Superior temporal gyrus (tissue), 1 donor: ENCODE measurements around the gene WDFY3.

Experiments used
- DNase-seq: peaks from one replicate; pipeline ENCODE4 v3.0.0-alpha.2; 2016; ENCODE audit errors: extremely low spot score

WDFY3 gene

GRCh38 chr4:84799318-84799717 lies 167.2 kb downstream of the WDFY3 start:
- DNase-seq, result no peak

- DNase-seq, result no peak
These were observed 170.1 kb downstream of the WDFY3 start for GRCh38 chr4:84796394-84796793.

- DNase-seq, result no peak
These were observed 173.9 kb downstream of the WDFY3 start for GRCh38 chr4:84792366-84793301.

DNA sequence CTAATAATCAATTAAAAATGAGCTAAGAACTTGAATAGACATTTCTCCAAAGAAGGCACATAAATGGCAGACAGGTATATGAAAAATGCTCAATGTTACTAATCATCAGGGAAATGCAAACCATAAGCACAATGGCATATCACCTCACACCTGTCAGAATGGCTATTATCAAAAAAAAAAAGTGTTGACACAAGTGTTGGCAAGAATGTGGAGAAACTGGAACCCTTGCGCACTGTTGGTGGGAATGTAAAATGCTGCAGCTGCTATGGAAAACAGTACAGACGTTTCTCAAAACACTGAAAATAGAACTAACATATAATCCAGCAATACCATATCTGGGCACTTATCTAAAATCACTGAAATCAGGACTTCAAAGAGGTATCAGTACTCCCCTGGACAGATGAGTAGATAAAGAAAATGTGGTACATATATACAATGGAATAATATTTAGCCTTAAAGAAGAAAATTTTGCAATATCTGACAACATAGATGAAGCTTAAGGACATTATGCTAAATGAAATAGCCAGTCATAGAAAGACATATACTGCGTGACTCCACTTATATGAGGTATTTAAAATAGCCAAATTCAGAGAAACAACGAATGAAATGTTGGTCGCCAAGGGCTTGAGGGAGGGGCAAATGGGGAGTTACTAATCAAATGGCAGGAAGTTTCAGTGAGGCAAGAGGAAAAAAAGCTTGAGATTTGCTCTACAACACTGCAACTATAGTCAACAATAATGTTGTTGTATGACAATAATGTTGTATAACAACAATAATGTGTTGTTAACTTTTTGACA lies 175.5 kb downstream of the WDFY3 start:
- no peak for DNase-seq

DNA sequence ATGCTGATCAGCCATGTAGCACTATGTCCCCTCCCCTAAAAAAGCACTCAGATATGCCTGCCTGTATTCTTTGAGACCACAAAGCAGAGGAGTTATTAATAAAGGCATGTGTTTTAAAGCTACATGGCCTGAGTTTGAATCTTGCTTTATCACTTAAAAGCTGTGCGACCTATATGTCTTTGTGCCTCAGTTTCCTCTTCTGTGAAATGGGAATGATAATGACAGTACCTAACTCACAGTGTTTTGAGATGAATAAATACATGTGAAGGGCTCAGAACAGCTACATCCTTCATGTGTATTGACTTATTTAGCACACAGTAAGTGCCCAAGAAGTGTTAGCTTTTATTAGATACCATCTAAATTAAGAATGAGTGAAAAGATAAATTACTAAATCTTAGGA lies 180.0 kb downstream of the WDFY3 start:
- DNase-seq, result no peak

- no peak for DNase-seq
These were observed 184.0 kb downstream of the WDFY3 start for GRCh38 chr4:84782517-84782916.

GRCh38 chr4:84780719-84781118 lies 185.8 kb downstream of the WDFY3 start:
- no peak for DNase-seq

DNA sequence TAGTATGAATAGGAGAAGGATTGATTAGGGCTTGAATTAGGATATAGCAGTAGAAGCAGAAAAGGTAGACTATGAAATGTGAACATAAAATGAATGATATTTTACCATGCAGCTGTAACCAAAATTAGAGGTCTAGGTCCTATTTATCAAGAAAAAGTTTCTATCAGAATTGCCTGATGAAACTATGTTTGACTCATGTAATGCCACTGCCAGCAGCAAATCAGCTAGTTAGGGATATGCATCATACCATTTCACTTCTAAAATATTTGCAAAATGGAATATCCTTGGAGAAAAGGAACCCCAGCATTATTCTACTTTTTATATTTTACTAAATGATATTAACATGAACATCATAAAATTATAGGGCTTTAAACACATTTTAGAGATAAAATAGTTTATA lies 188.4 kb downstream of the WDFY3 start:
- DNase-seq, result no peak

- DNase-seq, result no peak
These were observed 199.3 kb downstream of the WDFY3 start for GRCh38 chr4:84767168-84767567.

GRCh38 chr4:84753321-84753972 lies 213.0 kb downstream of the WDFY3 start:
- DNase-seq, result no peak

- DNase-seq, result no peak
These were observed 214.8 kb downstream of the WDFY3 start for GRCh38 chr4:84751707-84752106.

GRCh38 chr4:84750960-84751283 lies 215.6 kb downstream of the WDFY3 start:
- no peak for DNase-seq

DNA sequence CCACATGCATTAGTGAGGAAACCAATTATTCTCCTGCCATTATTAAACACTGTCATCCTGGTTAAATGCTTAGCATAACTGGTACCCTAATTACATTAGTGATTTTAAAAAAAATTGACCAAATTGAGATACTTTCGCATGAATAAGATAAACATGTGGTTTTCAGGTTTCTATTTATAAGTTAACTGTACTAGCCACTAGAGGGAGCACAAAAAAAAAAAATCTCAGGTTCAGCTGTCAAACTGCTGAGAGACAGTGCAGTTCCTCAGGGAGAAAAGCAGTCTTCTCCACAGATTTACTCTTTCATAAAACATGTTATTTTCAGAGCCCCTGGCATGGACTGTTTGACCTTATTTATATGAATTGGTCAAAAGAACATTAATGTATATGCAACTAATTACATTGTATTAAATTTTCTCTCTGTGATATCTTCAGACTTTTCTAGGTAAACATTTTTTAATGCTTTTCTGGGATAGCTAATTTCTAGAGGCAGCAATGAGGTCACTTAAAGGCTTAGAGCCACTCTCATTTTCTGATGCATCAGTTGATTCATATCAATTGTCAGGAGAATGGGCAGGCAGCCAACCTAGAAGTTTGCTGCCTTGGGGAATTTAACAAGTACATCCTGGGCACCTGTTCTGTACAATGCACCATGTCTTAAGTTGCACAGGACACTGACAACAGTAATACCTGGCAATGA lies 216.1 kb downstream of the WDFY3 start:
- peak; percentile 92 for DNase-seq

DNA sequence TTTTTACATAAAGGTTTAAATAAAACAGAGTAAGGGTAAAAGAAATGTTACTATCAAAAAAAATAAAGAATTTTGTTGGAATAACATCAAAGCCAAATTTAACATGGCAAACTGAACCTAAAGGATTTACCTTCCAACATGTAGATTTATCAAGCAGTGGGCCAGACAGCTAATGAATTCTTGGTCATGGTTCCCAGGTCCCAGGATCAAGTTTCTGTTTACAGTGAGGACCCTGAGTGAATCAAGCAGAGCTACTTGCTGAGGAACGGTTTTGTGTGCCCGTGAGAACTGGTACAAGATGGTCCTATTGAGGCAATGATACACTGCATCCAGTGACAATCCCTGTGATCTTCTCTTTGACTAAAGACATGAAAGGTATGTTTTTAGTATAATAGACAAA lies 226.4 kb downstream of the WDFY3 start:
- DNase-seq, result no peak

GRCh38 chr4:84738622-84739021 lies 227.9 kb downstream of the WDFY3 start:
- DNase-seq, result no peak

GRCh38 chr4:84737656-84738055 lies 228.8 kb downstream of the WDFY3 start:
- no peak for DNase-seq

- no peak for DNase-seq
These were observed 232.5 kb downstream of the WDFY3 start for GRCh38 chr4:84734037-84734436.

DNA sequence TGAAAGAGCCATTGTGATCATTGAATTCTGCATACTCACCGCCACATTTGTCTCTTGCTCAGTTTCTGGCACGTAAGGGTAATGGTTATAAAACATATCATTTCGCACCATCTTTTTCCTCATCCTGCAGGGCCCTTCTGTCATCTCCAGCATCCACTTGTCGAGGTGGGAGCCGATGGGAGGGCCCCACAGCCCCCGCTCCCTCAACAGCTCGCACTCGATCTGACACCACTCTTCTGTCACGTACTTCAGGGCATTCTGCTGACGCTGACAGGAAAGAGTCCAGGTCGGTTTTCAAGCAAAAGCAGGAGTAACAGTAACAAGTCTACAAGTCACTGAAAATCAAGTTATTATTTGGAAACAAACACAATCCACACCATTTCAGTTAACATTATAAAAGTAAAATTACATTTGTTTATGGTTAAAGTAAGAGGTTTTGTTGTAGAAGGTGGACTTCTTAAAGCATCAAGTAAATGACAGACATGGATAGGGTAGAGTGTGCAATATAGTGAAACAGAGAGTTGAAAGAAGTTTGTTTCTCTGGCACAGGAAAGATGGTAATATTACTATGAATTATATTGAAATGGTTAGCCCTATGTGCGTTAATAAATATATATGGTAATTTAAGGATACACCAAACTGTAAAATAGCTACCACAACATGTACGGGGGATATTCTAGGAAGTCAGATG lies 233.0 kb downstream of the WDFY3 start:
- no peak for DNase-seq

GRCh38 chr4:84730375-84730774 lies 236.1 kb downstream of the WDFY3 start:
- no peak for DNase-seq

- DNase-seq, result no peak
These were observed 239.0 kb downstream of the WDFY3 start for GRCh38 chr4:84727491-84727890.

DNA sequence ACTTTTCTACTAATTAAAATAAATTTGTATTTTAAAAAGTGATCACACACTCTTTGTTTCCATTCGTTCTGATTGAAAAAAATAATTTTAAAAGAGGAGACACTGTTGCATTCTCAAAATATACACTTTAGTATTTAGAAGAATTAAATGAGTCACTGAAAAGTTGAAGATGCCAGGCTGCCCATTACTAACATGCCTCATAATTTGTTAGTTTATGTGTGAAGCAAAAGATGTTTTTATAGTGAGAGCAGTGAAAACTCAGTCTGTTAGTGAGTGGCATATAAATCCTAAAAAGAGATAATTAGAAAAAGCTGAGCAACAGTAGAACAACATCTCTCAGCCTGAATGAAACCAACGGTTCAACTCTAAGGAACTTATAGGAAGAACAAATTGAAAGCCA lies 240.1 kb downstream of the WDFY3 start:
- no peak for DNase-seq
